G401 (cell line): Measurements from ENCODE around the gene ZNF420. TPM values are rescaled to one million over a fixed set of nuclear protein-coding genes. Genes with fewer than 3 reads are reported as not detected.
A peak's percentile ranks its signal among the peaks of the same experiment; 100 is the strongest.

Experiments
- DNase-seq: peaks from one replicate; pipeline ENCODE4 v3.0.0-alpha.2; 2015; ENCODE audit warnings: low spot score
- in situ Hi-C: cut with HindIII; loops from 2 replicates; pipeline ENCODE4 v1.10.0; 2016; ENCODE audit warnings: low sequenced_read_pairs, mixed read lengths
- total RNA-seq: library from RNA; depleted of rRNA; stranded (reverse); fragments of >200 nt; shearing (Covaris generic); gene quantifications from 2 replicates; pipeline ENCODE4 v1.2.3, GENCODE V29; 2014; rRNA removed

Gene ZNF420
- total RNA-seq, 1 experiment from 2014 or later, result 8.7 TPM

DNA sequence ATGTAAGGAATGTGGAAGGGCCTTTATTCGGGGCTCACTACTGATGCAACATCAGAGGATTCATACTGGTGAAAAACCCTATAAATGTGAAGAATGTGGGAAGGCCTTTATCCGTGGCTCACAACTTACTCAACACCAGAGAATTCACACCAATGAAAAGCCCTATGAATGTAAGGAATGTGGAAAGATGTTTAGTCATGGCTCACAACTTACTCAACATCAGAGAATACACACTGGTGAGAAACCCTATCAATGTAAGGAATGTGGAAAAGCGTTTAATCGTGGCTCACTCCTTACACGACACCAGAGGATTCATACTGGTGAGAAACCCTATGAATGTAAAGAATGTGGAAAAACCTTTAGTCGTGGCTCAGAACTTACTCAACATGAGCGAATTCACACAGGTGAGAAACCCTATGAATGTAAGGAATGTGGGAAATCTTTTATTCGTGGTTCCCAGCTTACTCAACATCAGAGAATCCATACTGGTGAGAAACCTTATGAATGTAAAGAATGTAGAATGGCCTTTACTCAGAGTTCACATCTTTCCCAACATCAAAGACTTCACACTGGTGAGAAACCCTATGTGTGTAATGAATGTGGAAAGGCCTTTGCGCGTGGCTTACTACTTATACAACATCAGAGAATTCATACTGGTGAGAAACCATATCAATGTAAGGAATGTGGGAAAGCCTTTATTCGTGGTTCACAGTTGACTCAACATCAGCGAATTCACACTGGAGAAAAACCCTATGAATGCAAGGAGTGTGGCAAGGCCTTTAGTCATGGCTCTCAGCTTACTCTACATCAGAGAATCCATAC is 50.0 kb downstream of the ZNF420 start:
- no peak for DNase-seq
- in situ Hi-C loops, result no loop called here

GRCh38 chr19:37128821-37129177 is 50.6 kb downstream of the ZNF420 start:
- no peak for DNase-seq
- in situ Hi-C loops, result no loop called here

DNA sequence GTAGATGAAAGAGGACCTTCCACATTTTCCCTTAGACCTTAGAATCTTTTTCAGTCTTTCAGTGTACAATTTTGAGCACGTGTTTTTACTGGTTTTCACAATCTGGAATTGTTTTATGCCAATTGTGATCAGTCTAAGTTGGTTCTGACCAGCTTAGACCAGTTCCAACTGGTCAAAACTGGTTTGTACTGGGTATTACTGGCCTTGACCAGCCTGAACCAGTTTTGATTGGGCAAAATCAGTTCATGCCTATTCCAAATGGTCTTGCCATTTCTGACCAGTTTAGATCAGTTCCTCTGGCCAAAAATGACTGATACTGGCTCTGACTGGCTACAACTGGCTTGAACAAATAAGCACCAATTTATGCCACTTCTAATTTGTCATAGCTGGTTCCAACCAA is 57.9 kb downstream of the ZNF420 start:
- in situ Hi-C loops, result no loop called here
- no peak for DNase-seq

GRCh38 chr19:37148214-37148613 is 70.0 kb downstream of the ZNF420 start:
- in situ Hi-C loops, result no loop called here
- DNase-seq, result no peak

DNA sequence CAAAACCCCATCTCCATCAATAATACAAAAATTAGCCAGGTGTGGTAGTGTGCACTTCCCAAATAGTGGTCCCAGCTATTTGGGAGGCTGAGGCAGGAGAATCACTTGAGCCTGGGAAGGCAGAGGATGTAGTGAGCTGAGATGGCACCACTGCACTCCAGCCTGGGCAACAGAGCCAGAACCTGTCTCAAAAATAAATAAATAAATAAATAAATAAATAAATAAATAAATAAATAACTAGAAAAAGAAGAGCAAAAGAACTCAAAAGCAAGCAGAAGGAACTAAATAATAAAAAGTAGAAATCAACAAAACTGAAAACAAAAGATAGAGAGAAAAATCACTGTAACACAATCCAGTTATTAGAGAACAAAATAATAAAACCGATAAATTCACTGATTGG is 81.9 kb downstream of the ZNF420 start:
- no peak for DNase-seq

DNA sequence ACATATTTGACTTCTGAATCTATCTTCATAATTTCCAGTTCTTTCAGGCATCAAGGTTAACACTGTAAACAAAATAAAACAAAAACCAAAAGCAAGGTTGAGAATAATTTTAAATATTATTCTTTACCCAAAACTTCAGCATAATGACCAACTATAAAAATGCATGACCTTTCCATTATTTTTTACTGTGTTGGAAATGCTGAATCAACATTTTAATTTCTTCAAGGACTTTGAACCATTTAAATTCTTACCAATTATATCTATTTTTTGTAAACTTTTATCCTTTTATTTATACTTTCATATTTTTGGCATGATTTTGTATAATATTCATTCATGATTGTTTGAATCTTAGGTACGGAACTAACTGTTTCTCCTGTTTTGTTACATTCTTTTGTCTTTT is 87.4 kb downstream of the ZNF420 start:
- in situ Hi-C loops, result no loop called here

More for the DNA sequence above, 81.9 kb downstream of the ZNF420 start:
- in situ Hi-C loops, result no loop called here

DNA sequence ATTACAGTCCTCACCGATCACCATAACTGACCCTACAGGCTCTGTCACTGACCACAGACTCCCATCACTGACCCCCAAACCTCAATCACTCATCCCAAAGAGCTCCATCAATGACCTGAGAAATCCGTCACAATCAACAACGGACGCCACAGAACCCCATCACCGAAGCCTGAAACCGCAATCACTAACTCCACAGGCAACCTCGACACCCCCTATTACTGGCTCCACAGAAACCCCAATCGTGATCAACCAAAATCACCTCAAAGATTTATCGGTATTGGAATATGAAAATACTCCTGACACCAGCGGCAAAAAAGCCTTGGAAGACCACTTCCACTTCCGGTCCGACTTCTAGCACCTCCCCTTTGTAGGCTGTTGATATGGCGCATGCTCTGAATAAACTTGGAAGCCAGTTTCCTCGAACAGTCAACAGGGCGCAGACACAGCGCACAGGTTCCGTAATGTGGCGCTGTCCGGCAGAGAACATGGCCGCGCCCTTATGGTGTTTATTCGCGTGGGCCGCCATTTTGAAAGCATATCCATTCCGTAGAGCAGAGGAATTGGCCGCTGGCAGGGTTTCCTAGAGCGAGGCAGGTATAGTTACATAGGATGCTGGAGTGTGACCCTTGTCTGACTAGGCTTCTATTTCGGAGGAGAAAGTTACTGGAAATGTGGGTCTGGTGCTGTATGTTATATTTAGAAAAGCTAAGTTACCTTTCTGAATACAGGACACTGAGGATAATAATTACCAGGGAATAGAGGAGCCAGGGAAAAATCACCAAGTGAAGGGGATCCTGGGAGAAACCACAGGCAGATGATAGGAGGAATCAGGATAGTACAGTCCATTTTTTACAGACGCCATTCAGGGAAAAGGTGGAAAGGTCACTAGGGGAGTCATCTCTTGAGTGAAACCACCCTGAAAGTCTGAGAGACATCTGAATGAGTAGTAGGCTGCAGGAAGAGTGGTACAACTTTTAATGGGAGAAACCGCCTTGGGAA is 94.4 kb downstream of the ZNF420 start, which contains the start of gene ZNF585A:
TSS of gene ZNF585A (minus strand) at position 328 of the 999 bp plus-strand sequence. CDS start 2,785 bp downstream, outside the sequence.
- in situ Hi-C loops, result no loop called here
- DNase-seq, result peak; percentile 99

More for the DNA sequence above, 87.4 kb downstream of the ZNF420 start:
- no peak for DNase-seq

Other genes with a start within 250 kb of the ZNF420 start
- gene ZNF790, start 240.0 kb upstream of the ZNF420 start, total RNA-seq, result 1.1 and 2.1 TPM in 2 replicates
- gene ZNF345, start 227.6 kb upstream of the ZNF420 start, total RNA-seq, result 1.8 and 2.1 TPM in 2 replicates
- gene ZNF829, start 162.1 kb upstream of the ZNF420 start, total RNA-seq, result not detected in 2 replicates
- gene ZNF568, start 162.1 kb upstream of the ZNF420 start, total RNA-seq, result 0.12 and 0.14 TPM in 2 replicates
- gene ZNF585A, start 94.3 kb downstream of the ZNF420 start, total RNA-seq, result 4.9 and 6.5 TPM in 2 replicates
- gene ZNF585B, start 132.1 kb downstream of the ZNF420 start, total RNA-seq, result 3.2 and 38.5 TPM in 2 replicates
- gene ZNF383, start 139.8 kb downstream of the ZNF420 start, total RNA-seq, result 2.2 and 4.7 TPM in 2 replicates